HEK293T (cell line): ENCODE results near the gene SH3GLB2.
A peak's percentile ranks its signal among the peaks of the same experiment; 100 is the strongest.
"Not testable (repeated sequence)": the region's sequence is repeated elsewhere in the genome, so short reads cannot be mapped to it uniquely, and the experiment has no call there.

Experiments
- CTCF ChIA-PET: fragments of 350-600 bp; formaldehyde crosslinking; extraction: SDS; loops from one replicate; lab custom pipeline; 2021; ENCODE audit warnings: antibody characterized with exemption, inconsistent platforms; lab: Yijun Ruan, JAX
- POLR2A ChIA-PET: fragments of 350-600 bp; formaldehyde crosslinking; extraction: SDS; loops from one replicate; lab custom pipeline; 2020; ENCODE audit warnings: antibody characterized with exemption, inconsistent platforms; lab: Yijun Ruan, JAX
- DNase-seq: peaks from one replicate; pipeline ENCODE4 v3.0.0; 2012; ENCODE audit warnings: mixed read lengths; ENCODE audit errors: extremely low spot score
- ARNT ChIP-seq: fragments of 450-650 bp; IDR thresholded peaks from 2 replicates; pipeline ENCODE4 v1.6.1; 2017; ENCODE audit warnings: mild to moderate bottlenecking
- BHLHE40 ChIP-seq: fragments of 450-650 bp; IDR thresholded peaks from 2 replicates; pipeline ENCODE4 v1.6.1; 2016; ENCODE audit warnings: mild to moderate bottlenecking, moderate library complexity, borderline replicate concordance
- CTBP1 ChIP-seq: fragments of 450-650 bp; IDR thresholded peaks from 2 replicates; pipeline ENCODE4 v1.6.1; 2016; ENCODE audit warnings: borderline replicate concordance
- ELF4 ChIP-seq: fragments of 450-650 bp; IDR thresholded peaks from 2 replicates; pipeline ENCODE4 v1.6.1; 2017; ENCODE audit warnings: antibody characterized with exemption
- FOXA1 ChIP-seq: fragments of 450-650 bp; IDR thresholded peaks from 2 replicates; pipeline ENCODE4 v1.6.1; 2016; ENCODE audit warnings: mild to moderate bottlenecking
- FOXK2 ChIP-seq: fragments of 450-650 bp; IDR thresholded peaks from 2 replicates; pipeline ENCODE4 v1.6.1; 2016; ENCODE audit warnings: mild to moderate bottlenecking
- FOXM1 ChIP-seq: fragments of 450-650 bp; IDR thresholded peaks from 2 replicates; pipeline ENCODE4 v1.6.1; 2017; ENCODE audit warnings: mild to moderate bottlenecking, borderline replicate concordance
- HDGF ChIP-seq: fragments of 450-650 bp; IDR thresholded peaks from 2 replicates; pipeline ENCODE4 v1.6.1; 2017; ENCODE audit warnings: antibody characterized with exemption, borderline replicate concordance
- L3MBTL2 ChIP-seq: fragments of 450-650 bp; conservative IDR thresholded peaks from 2 replicates; pipeline ENCODE4 v1.6.1; 2016; ENCODE audit warnings: mild to moderate bottlenecking
- LEF1 ChIP-seq: fragments of 450-650 bp; IDR thresholded peaks from 2 replicates; pipeline ENCODE4 v1.6.1; 2017; ENCODE audit warnings: mild to moderate bottlenecking, borderline replicate concordance
- NFRKB ChIP-seq: fragments of 450-650 bp; IDR thresholded peaks from 2 replicates; pipeline ENCODE4 v1.6.1; 2016; ENCODE audit warnings: mild to moderate bottlenecking, moderate library complexity
- PKNOX1 ChIP-seq: fragments of 450-650 bp; IDR thresholded peaks from 2 replicates; pipeline ENCODE4 v1.6.1; 2016
- SP1 ChIP-seq: fragments of 450-650 bp; IDR thresholded peaks from 2 replicates; pipeline ENCODE4 v1.6.1; 2017
- SUZ12 ChIP-seq: fragments of 450-650 bp; IDR thresholded peaks from 2 replicates; pipeline ENCODE4 v1.6.1; 2016; ENCODE audit warnings: mild to moderate bottlenecking
- TARDBP ChIP-seq: fragments of 450-650 bp; IDR thresholded peaks from 2 replicates; pipeline ENCODE4 v1.6.1; 2016
- ZNF384 ChIP-seq: fragments of 450-650 bp; IDR thresholded peaks from 2 replicates; pipeline ENCODE4 v1.6.1; 2016

Gene SH3GLB2

GRCh38 chr9:129006328-129007034 is 21.6 kb downstream of the SH3GLB2 start:
- TF ChIP-seq ARNT = no peak
- TF ChIP-seq BHLHE40 = no peak
- TF ChIP-seq HDGF = no peak
- TF ChIP-seq LEF1 = no peak
- no peak for TF ChIP-seq FOXM1
- no peak for TF ChIP-seq SP1
- TF ChIP-seq TARDBP = no peak
- TF ChIP-seq PKNOX1 = no peak
- TF ChIP-seq FOXA1 = no peak
- TF ChIP-seq NFRKB = no peak
- no peak for TF ChIP-seq ZNF384
- no peak for TF ChIP-seq ELF4
- TF ChIP-seq CTBP1 = no peak
- TF ChIP-seq FOXK2 = no peak
- ChIA-PET CTCF (interaction anchor here (0.8 to 1.2 kb wide), 5 partner anchors 9 to 16 kb away, joined by 3 to 10 read pairs (median 4); no protein-coding TSS in a partner anchor), POLR2A (interaction anchor here (1.0 to 1.5 kb wide), 2 partner anchors 17 to 58 kb away, joined by 3 to 4 read pairs; no protein-coding TSS in a partner anchor)
- DNase-seq = peak; percentile 86

GRCh38 chr9:129005336-129005997 is 22.7 kb downstream of the SH3GLB2 start:
- POLR2A ChIA-PET = interaction anchor here (1.5 kb wide), 1 partner anchor 57 kb away, joined by 4 read pairs; no protein-coding TSS in a partner anchor
- no peak for DNase-seq
- CTCF ChIA-PET = interaction anchor here (0.8 to 1.1 kb wide), 2 partner anchors 14 to 17 kb away, joined by 5 to 10 read pairs; no protein-coding TSS in a partner anchor
- TF ChIP-seq LEF1 = no peak
- TF ChIP-seq TARDBP = no peak
- TF ChIP-seq ARNT = no peak
- TF ChIP-seq SUZ12 = no peak
- no peak for TF ChIP-seq BHLHE40
- no peak for TF ChIP-seq FOXK2
- no peak for TF ChIP-seq ZNF384
- no peak for TF ChIP-seq HDGF
- TF ChIP-seq L3MBTL2 = no peak
- TF ChIP-seq NFRKB = no peak
- no peak for TF ChIP-seq FOXA1
- no peak for TF ChIP-seq ELF4

GRCh38 chr9:129004173-129004572 is 24.0 kb downstream of the SH3GLB2 start:
- POLR2A ChIA-PET, DNase-seq: not testable (repeated sequence)
- CTCF ChIA-PET = interaction anchor here (0.8 kb wide), 1 partner anchor 24 kb away, joined by 3 read pairs; the partner anchor contains the start of gene SH3GLB2

GRCh38 chr9:129002992-129003391 is 25.1 kb downstream of the SH3GLB2 start:
- no peak for TF ChIP-seq NFRKB
- TF ChIP-seq ELF4 = no peak
- TF ChIP-seq HDGF = no peak
- no peak for TF ChIP-seq ZNF384
- no peak for TF ChIP-seq SP1
- no peak for TF ChIP-seq TARDBP
- TF ChIP-seq LEF1 = no peak
- no peak for TF ChIP-seq ARNT
- no peak for TF ChIP-seq SUZ12
- no peak for TF ChIP-seq PKNOX1
- TF ChIP-seq FOXM1 = no peak
- TF ChIP-seq BHLHE40 = no peak
- TF ChIP-seq CTBP1 = no peak
- no peak for TF ChIP-seq FOXK2
- no peak for TF ChIP-seq L3MBTL2
- no peak for DNase-seq
- ChIA-PET POLR2A (no interaction called here), CTCF (interaction anchor here (0.7 kb wide), 1 partner anchor 16 kb away, joined by 3 read pairs; no protein-coding TSS in a partner anchor)

- ChIA-PET CTCF (no interaction called here), POLR2A (no interaction called here)
- TF ChIP-seq ELF4 (no peak), SUZ12 (no peak), BHLHE40 (no peak), CTBP1 (no peak), HDGF (no peak), FOXK2 (no peak), SP1 (no peak), TARDBP (no peak), FOXA1 (no peak), ZNF384 (no peak), LEF1 (no peak), PKNOX1 (no peak)
- no peak for DNase-seq
These were observed 26.4 kb downstream of the SH3GLB2 start for GRCh38 chr9:129001504-129002325.
